Uterus (tissue), 4 donors: ENCODE measurements around the gene PTPRD. TPM values are rescaled to one million over a fixed set of nuclear protein-coding genes. Genes with fewer than 3 reads are reported as not detected.

Source experiments
- DNase-seq, 2 donors: peaks; one replicate each; pipeline ENCODE4 v3.0.0-alpha.2; 2019 to 2020
- H3K27ac ChIP-seq, 2 donors: fragments of 200-600 bp; sonication (generic); 1 replicate in 1 of 2; 2 replicates in 1 of 2; pipeline ENCODE4 v1.5.1; 2016 to 2018
- H3K27me3 ChIP-seq, 2 donors: fragments of 200-600 bp; sonication (generic); one replicate each; pipeline ENCODE4 v1.5.1; 2018 to 2019; ENCODE audit warnings: control low read depth in 1 of 2
- H3K36me3 ChIP-seq, 2 donors: fragments of 200-600 bp; sonication (generic); one replicate each; pipeline ENCODE4 v1.5.1; 2019; ENCODE audit warnings: control low read depth in 1 of 2
- H3K4me1 ChIP-seq, 2 donors: fragments of 200-600 bp; sonication (generic); one replicate each; pipeline ENCODE4 v1.5.1; 2018 to 2019; ENCODE audit warnings: control low read depth in 1 of 2
- H3K4me3 ChIP-seq, 2 donors: fragments of 200-600 bp; sonication (generic); 1 replicate in 1 of 2; 2 replicates in 1 of 2; pipeline ENCODE4 v1.5.1; 2018 to 2019; ENCODE audit warnings: mild to moderate bottlenecking in 1 of 2
- H3K9me3 ChIP-seq, 2 donors: fragments of 200-600 bp; sonication (generic); one replicate each; pipeline ENCODE4 v1.5.1; 2019; ENCODE audit warnings: control low read depth in 1 of 2
- POLR2A ChIP-seq, 2 donors: fragments of 450-650 bp; IDR thresholded peaks; one replicate each; pipeline ENCODE4 v1.6.1; 2016; ENCODE audit warnings: antibody characterized with exemption in 2 of 2, mild to moderate bottlenecking in 1 of 2, moderate library complexity in 1 of 2
- intact Hi-C: fragments of 100-400 bp; cut with DNase I; formaldehyde crosslinking; loops from one replicate; pipeline ENCODE4 v1.15.1; 2023; ENCODE audit warnings: low total_unique reads
- total RNA-seq, 4 donors: library from RNA; depleted of rRNA in 3 of 4; stranded (reverse); fragments of >200 nt in 3 of 4; gene quantifications; one replicate each; pipeline versions ENCODE4 v1.1.0 to v1.2.4, GENCODE V29; 2014 to 2023
- TF ChIP-seq, protein P1 (sequence below), 4 experiments: fragments of 200-600 bp in 2 of 4; fragments of 450-650 bp in 2 of 4; sonication (generic) in 2 of 4; IDR thresholded peaks; one replicate each; pipeline ENCODE4 v1.5.1; 2016 to 2019; ENCODE audit warnings: antibody characterized with exemption in 4 of 4, mild to moderate bottlenecking in 2 of 4, moderate library complexity in 1 of 4
- donor health status: DM: yes; HTN: yes; CAD: no.

PTPRD gene
- total RNA-seq, 4 donors from 2014 or later, result 1.2 to 136 (median 26.4) TPM

DNA sequence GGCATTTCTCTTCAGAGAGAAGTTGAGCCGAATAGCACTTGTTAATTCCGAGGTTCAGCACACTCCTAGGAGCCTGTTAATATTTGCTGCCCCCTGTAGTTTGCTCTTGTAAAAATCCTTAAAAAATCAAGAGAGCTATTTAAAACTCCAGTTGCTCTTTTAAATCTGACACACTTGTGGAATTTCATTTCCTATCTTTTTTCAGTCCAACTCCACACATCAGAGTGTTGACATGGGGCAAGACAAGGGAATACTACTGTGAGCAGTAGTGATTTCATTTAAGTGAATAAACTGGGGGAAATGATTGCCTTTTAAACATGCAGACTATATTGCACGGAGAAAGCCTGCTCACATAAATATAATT is 1717.0 kb downstream of the PTPRD start:
- DNase-seq, result no peak
- Histone ChIP-seq H3K4me3 (no peak overlapping the region), H3K9me3 (no peaks in the 10 kb centered on the region), H3K27me3 (no peaks in the 10 kb centered on the region), H3K4me1 (no peaks in the 10 kb centered on the region), H3K36me3 (no peaks in the 10 kb centered on the region), H3K27ac (no peak overlapping the region)
- TF ChIP-seq POLR2A (IDR thresholded peaks at IDR 0.05), result no peak
- TF ChIP-seq, protein P1, sequence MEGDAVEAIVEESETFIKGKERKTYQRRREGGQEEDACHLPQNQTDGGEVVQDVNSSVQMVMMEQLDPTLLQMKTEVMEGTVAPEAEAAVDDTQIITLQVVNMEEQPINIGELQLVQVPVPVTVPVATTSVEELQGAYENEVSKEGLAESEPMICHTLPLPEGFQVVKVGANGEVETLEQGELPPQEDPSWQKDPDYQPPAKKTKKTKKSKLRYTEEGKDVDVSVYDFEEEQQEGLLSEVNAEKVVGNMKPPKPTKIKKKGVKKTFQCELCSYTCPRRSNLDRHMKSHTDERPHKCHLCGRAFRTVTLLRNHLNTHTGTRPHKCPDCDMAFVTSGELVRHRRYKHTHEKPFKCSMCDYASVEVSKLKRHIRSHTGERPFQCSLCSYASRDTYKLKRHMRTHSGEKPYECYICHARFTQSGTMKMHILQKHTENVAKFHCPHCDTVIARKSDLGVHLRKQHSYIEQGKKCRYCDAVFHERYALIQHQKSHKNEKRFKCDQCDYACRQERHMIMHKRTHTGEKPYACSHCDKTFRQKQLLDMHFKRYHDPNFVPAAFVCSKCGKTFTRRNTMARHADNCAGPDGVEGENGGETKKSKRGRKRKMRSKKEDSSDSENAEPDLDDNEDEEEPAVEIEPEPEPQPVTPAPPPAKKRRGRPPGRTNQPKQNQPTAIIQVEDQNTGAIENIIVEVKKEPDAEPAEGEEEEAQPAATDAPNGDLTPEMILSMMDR (IDR thresholded peaks at IDR 0.05), result peak; percentile 38 to 55 (median 46)
- intact Hi-C loops, result no loop called here

DNA sequence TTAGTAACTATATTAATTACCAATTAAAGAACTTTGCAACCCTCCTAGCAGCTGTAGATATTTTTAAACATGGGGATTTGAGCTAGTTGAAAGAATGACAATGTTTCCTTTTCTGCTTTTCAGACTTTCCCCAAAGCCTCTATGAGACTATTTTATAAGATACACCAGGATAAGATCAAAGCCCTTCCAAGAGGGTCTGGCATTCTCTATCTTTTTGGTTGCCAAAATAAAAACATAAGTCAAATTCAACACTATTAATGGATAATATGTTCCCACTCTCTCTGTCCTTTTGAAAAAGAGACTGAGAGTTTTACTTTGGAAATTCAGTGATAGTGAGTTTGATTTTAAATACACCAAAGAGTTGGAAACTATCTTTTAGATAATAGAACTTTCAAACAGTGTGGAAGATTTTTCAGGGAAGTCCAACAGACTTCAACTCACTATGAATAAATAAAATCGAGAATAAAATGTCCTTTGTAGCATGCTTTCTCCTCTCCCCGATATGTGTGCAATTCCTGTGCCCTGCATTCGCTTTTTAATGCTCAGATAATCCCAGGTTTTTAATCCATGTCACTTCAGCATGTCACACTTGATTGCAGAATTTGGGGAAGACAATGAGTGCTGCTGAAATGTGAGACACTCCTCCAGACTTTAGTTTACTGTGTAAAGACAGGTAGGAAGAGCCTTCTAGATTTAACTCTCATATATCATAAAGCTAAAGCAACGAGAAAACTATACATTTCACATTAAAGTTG is 1717.5 kb downstream of the PTPRD start:
- H3K27me3 ChIP-seq, result no peaks in the 10 kb centered on the region
- intact Hi-C loops, result no loop called here
- DNase-seq, result no peak
- H3K27ac ChIP-seq, result no peak overlapping the region
- H3K9me3 ChIP-seq, result no peaks in the 10 kb centered on the region
- H3K36me3 ChIP-seq, result no peaks in the 10 kb centered on the region
- no peak for TF ChIP-seq POLR2A (IDR thresholded peaks at IDR 0.05)
- TF ChIP-seq, protein P1 (IDR thresholded peaks at IDR 0.05), result no peak
- no peak overlapping the region for H3K4me3 ChIP-seq
- H3K4me1 ChIP-seq, result no peaks in the 10 kb centered on the region

DNA sequence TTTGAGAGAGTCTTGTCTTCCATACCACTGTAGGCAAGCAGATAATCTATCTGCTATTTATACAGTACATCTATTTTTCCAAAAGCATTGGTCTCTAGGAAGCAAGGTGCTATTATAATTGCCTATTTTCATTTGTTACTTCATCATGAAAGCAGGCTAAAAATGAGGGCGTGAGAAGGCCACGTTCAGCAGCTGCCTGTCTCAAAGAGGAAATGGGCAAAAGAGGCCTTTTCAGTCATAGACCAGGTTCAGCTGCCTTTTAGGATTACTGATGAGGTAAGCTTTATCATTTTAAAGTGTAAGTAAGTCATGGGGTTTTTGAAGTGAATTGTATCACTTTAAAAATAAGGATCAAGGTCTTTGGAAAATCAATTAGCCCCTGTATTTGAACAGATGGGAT is 1722.1 kb downstream of the PTPRD start:
- H3K4me1 ChIP-seq, result no peaks in the 10 kb centered on the region
- no peak for TF ChIP-seq POLR2A (IDR thresholded peaks at IDR 0.05)
- no peaks in the 10 kb centered on the region for H3K9me3 ChIP-seq
- no peak for DNase-seq
- intact Hi-C loops, result no loop called here
- no peak overlapping the region for H3K27ac ChIP-seq
- no peak overlapping the region for H3K4me3 ChIP-seq
- H3K27me3 ChIP-seq, result no peaks in the 10 kb centered on the region
- no peaks in the 10 kb centered on the region for H3K36me3 ChIP-seq

DNA sequence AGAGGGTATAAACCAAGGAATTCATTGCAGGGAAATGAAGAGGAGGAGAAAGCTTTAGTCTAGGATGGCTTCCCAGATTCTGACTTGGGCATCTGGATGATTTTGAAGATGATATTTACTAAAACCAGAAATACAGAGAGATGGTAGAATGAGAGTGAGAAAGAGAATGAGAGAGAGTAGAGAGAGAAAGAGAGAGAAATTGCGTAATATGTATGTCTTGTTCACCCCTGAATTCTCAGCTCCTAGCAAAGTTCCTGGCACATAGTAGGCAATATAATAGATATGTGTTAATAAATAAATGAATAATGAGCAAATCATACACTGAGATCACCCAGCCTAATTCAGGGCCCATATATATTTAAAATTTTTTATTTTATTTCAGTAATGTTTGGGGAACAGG is 1723.7 kb downstream of the PTPRD start:
- TF ChIP-seq, protein P1 (IDR thresholded peaks at IDR 0.05), result no peak
- no peak for TF ChIP-seq POLR2A (IDR thresholded peaks at IDR 0.05)
- no peak for DNase-seq
- no peaks in the 10 kb centered on the region for H3K9me3 ChIP-seq
- no peak overlapping the region for H3K27ac ChIP-seq
- intact Hi-C loops, result no loop called here
- no peaks in the 10 kb centered on the region for H3K36me3 ChIP-seq
- no peaks in the 10 kb centered on the region for H3K4me1 ChIP-seq
- H3K27me3 ChIP-seq, result no peaks in the 10 kb centered on the region
- H3K4me3 ChIP-seq, result no peak overlapping the region

DNA sequence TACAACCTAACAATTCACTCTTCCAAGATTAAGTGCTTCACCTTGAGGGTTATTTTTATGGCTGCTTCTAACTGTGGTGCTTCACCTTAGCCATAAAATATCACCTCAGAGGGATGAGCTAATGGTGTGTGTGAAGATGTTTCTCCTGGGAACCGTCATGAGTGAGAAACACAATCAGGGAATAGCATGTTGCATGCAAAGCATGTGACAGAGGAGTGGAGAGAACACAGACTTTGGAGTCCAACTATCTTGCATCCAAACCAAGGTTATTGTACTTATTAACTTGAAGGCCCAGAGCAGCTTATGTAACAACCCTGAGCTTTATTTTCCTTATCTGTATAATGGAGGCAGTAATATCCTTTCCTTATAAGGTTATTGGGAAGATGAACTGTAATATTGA is 1724.2 kb downstream of the PTPRD start:
- intact Hi-C loops, result no loop called here
- no peaks in the 10 kb centered on the region for H3K4me1 ChIP-seq
- no peak for DNase-seq
- no peak overlapping the region for H3K27ac ChIP-seq
- H3K4me3 ChIP-seq, result no peak overlapping the region
- no peaks in the 10 kb centered on the region for H3K36me3 ChIP-seq
- H3K9me3 ChIP-seq, result no peaks in the 10 kb centered on the region
- TF ChIP-seq, protein P1 (IDR thresholded peaks at IDR 0.05), result no peak
- no peak for TF ChIP-seq POLR2A (IDR thresholded peaks at IDR 0.05)
- no peaks in the 10 kb centered on the region for H3K27me3 ChIP-seq
